GM04504 (cell line): ENCODE measurements around the gene ABHD16B.
"Not testable (repeated sequence)": the region's sequence is repeated elsewhere in the genome, so short reads cannot be mapped to it uniquely, and the experiment has no call there.

ENCODE experiments used
- DNase-seq: peaks from one replicate; pipeline ENCODE4 v3.0.0-alpha.2; 2012; ENCODE audit warnings: low read depth

The ABHD16B gene

GRCh38 chr20:63834491-63834880 lies 26.8 kb upstream of the ABHD16B start:
- DNase-seq = no peak

GRCh38 chr20:63835021-63835858 lies 26.1 kb upstream of the ABHD16B start:
- peak; percentile 94 for DNase-seq

- DNase-seq = no peak
Observed at GRCh38 chr20:63836458-63837344, 24.6 kb upstream of the ABHD16B start.

- DNase-seq = no peak
Observed at GRCh38 chr20:63837479-63837878, 23.8 kb upstream of the ABHD16B start.

- DNase-seq = no peak
Observed at GRCh38 chr20:63839620-63840019, 21.7 kb upstream of the ABHD16B start.

- DNase-seq = no peak
Observed at GRCh38 chr20:63840405-63840828, 20.9 kb upstream of the ABHD16B start.

- DNase-seq = no peak
Observed at GRCh38 chr20:63842258-63842657, 19.0 kb upstream of the ABHD16B start.

GRCh38 chr20:63843222-63843621 lies 18.1 kb upstream of the ABHD16B start:
- no peak for DNase-seq

GRCh38 chr20:63843778-63844177 lies 17.5 kb upstream of the ABHD16B start:
- no peak for DNase-seq

GRCh38 chr20:63844511-63844991 lies 16.7 kb upstream of the ABHD16B start:
- no peak for DNase-seq

GRCh38 chr20:63846128-63846771 lies 15.0 kb upstream of the ABHD16B start:
- no peak for DNase-seq

- no peak for DNase-seq
Observed at GRCh38 chr20:63846888-63847236, 14.4 kb upstream of the ABHD16B start.

GRCh38 chr20:63847237-63848002 lies 13.9 kb upstream of the ABHD16B start:
- no peak for DNase-seq

- no peak for DNase-seq
Observed at GRCh38 chr20:63848003-63848911, 13.0 kb upstream of the ABHD16B start.

GRCh38 chr20:63850689-63851547 lies 10.4 kb upstream of the ABHD16B start:
- DNase-seq = no peak

- not testable (repeated sequence) for DNase-seq
Observed at GRCh38 chr20:63851548-63851943, 9.8 kb upstream of the ABHD16B start.

- DNase-seq = not testable (repeated sequence)
Observed at GRCh38 chr20:63853733-63854068, 7.6 kb upstream of the ABHD16B start.

GRCh38 chr20:63854069-63854765 lies 7.1 kb upstream of the ABHD16B start:
- no peak for DNase-seq

- DNase-seq = no peak
Observed at GRCh38 chr20:63854766-63855362, 6.4 kb upstream of the ABHD16B start.
